Glutamatergic neuron (in vitro differentiated cells): ENCODE data around the gene FAM228A. TPM values are rescaled to one million over a fixed set of nuclear protein-coding genes. Genes with fewer than 3 reads are reported as not detected.

Experiments used
- DNase-seq: peaks from one replicate; pipeline ENCODE4 v3.0.0; 2022
- H3K27ac Mint-ChIP-seq: one replicate; pipeline ENCODE4 v1.8.0; 2020; ENCODE audit warnings: mild to moderate bottlenecking, mixed read lengths, inconsistent platforms; ENCODE audit not compliant: unreplicated experiment
- H3K27me3 Mint-ChIP-seq: one replicate; pipeline ENCODE4 v1.8.0; 2020; ENCODE audit warnings: mild to moderate bottlenecking, moderate library complexity, mixed read lengths, inconsistent platforms; ENCODE audit not compliant: unreplicated experiment
- H3K36me3 Mint-ChIP-seq: one replicate; pipeline ENCODE4 v1.8.0; 2020; ENCODE audit warnings: mild to moderate bottlenecking, mixed read lengths, inconsistent platforms; ENCODE audit not compliant: unreplicated experiment
- H3K4me1 Mint-ChIP-seq: one replicate; pipeline ENCODE4 v1.8.0; 2020; ENCODE audit warnings: mild to moderate bottlenecking, low read depth, mixed read lengths, inconsistent platforms; ENCODE audit not compliant: unreplicated experiment
- H3K4me3 Mint-ChIP-seq: one replicate; pipeline ENCODE4 v1.8.0; 2020; ENCODE audit warnings: mild to moderate bottlenecking, mixed read lengths, inconsistent platforms; ENCODE audit not compliant: unreplicated experiment
- H3K9me3 Mint-ChIP-seq: one replicate; pipeline ENCODE4 v1.8.0; 2020; ENCODE audit warnings: mild to moderate bottlenecking, moderate library complexity, mixed read lengths, inconsistent platforms; ENCODE audit not compliant: unreplicated experiment
- CTCF ChIP-seq: fragments of 200-600 bp; sonication (generic); IDR thresholded peaks from one replicate; pipeline ENCODE4 v1.5.0; 2021; ENCODE audit not compliant: partially characterized antibody, unreplicated experiment
- total RNA-seq: library from RNA; stranded (reverse); fragmentation: NEBNext Ultra II Directional; extraction: Animal tissue kit (Norgen Biotek cat#: 25700); gene quantifications from one replicate; pipeline ENCODE4 v1.2.1, GENCODE V29; 2021; ENCODE audit not compliant: unreplicated experiment

The FAM228A gene
- total RNA-seq, 1 donor from 2014 or later: 0.69 TPM

- Mint-ChIP-seq H3K36me3 (peaks cover 4% of the 10 kb centered on the region), H3K4me1 (no peaks in the 10 kb centered on the region), H3K4me3 (no peak overlapping the region), H3K27ac (no peak overlapping the region), H3K27me3 (peaks cover 2% of the 10 kb centered on the region), H3K9me3 (no peaks in the 10 kb centered on the region)
- DNase-seq: no peak
- peak; percentile 7 for TF ChIP-seq CTCF
These were observed 856 bp downstream of the FAM228A start for GRCh38 chr2:24175631-24176187.

- H3K36me3 Mint-ChIP-seq: peaks cover 4% of the 10 kb centered on the region
- DNase-seq: no peak
- TF ChIP-seq CTCF: no peak
- H3K4me3 Mint-ChIP-seq: no peak overlapping the region
- no peaks in the 10 kb centered on the region for H3K9me3 Mint-ChIP-seq
- H3K27ac Mint-ChIP-seq: no peak overlapping the region
- H3K27me3 Mint-ChIP-seq: peaks cover 2% of the 10 kb centered on the region
- no peaks in the 10 kb centered on the region for H3K4me1 Mint-ChIP-seq
These were observed 1.5 kb downstream of the FAM228A start for GRCh38 chr2:24176326-24176725.

- H3K36me3 Mint-ChIP-seq: no peaks in the 10 kb centered on the region
- peaks cover 5% of the 10 kb centered on the region for H3K27me3 Mint-ChIP-seq
- no peaks in the 10 kb centered on the region for H3K9me3 Mint-ChIP-seq
- H3K27ac Mint-ChIP-seq: no peak overlapping the region
- no peak for TF ChIP-seq CTCF
- H3K4me1 Mint-ChIP-seq: peaks cover 2% of the 10 kb centered on the region
- no peak overlapping the region for H3K4me3 Mint-ChIP-seq
- DNase-seq: no peak
These were observed 4.8 kb downstream of the FAM228A start for GRCh38 chr2:24179683-24180082.

- peak overlapping the region; percentile 25 for H3K4me3 Mint-ChIP-seq
- H3K27ac Mint-ChIP-seq: no peak overlapping the region
- H3K9me3 Mint-ChIP-seq: no peaks in the 10 kb centered on the region
- no peak for DNase-seq
- H3K36me3 Mint-ChIP-seq: no peaks in the 10 kb centered on the region
- H3K4me1 Mint-ChIP-seq: peaks cover 2% of the 10 kb centered on the region
- no peak for TF ChIP-seq CTCF
- H3K27me3 Mint-ChIP-seq: peaks cover 5% of the 10 kb centered on the region
These were observed 7.0 kb downstream of the FAM228A start for GRCh38 chr2:24181849-24182248.

GRCh38 chr2:24182507-24182906 is 7.7 kb downstream of the FAM228A start:
- Mint-ChIP-seq H3K36me3 (no peaks in the 10 kb centered on the region), H3K4me3 (no peak overlapping the region), H3K9me3 (no peaks in the 10 kb centered on the region), H3K27me3 (peaks cover 5% of the 10 kb centered on the region), H3K27ac (no peak overlapping the region), H3K4me1 (peaks cover 2% of the 10 kb centered on the region)
- no peak for TF ChIP-seq CTCF
- DNase-seq: no peak
